Measurements from ENCODE around the gene GAMT. TPM values are rescaled to one million over a fixed set of nuclear protein-coding genes. Genes with fewer than 3 reads are reported as not detected.

The GAMT gene
- total and polyA plus RNA-seq, 2 of the 13 experiments (the other 11 are each of a cell fraction or from before 2014, with no cell fraction given): 115 to 124 TPM

DNA sequence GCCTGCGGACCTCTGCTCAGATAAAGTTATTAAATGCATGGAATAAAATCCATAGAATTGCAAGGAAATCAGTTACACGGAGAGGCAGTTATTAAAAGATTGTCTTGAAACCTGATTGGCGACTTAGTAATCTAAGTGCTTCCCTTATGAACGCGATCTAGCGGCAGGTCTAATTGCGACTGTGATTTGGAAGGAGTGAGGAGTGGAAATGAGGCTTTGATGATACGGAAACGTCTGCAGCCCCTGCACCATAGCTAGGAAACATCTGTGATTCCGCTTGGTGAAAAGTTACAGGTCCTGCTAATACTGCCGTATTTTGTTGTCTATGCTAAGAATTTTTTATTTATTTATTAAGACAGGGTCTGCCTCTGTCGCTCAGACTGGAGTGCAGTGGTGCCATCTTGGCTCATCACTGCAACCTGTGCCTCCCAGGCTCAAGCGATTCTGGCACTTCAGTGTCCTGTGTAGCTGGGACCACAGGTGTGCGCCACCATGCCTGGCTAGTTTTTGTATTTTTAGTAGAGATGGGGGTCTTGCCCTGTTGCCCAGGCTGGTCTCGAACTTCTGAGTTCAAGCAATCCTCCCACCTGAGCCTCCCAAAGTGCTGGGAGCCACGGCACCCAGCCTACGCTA, 16.7 kb downstream of the GAMT start:
- ChIA-PET CTCF (ENCODE audit: low intra/inter-chr PET ratio, low total read pairs) (no interaction called here), POLR2A (interaction anchor here (0.5 to 0.8 kb wide), 2 partner anchors 53 to 116 kb away, joined by 3 read pairs; partner anchors contain the start of gene CIRBP)
- Histone ChIP-seq H3K27me3 (ENCODE audit: control insufficient read depth in 1 of 2, insufficient read depth in 2 of 2, low read length in 2 of 2) (no peaks in the 10 kb centered on the region; a peak in 1 of 5 replicates), H3K4me3 (replicated peaks in 1 of 3; ENCODE audit: insufficient read depth in 1 of 3, low read depth in 2 of 3, low read length in 3 of 3) (peak overlapping the region; percentile 73 to 95 (median 94)), H3K27ac (ENCODE audit: extremely low read length, insufficient read depth, low read length) (peak overlapping the region; percentile 73), H4K20me1 (ENCODE audit: insufficient read depth, low read length) (no peaks in the 10 kb centered on the region), H3K9ac (ENCODE audit: insufficient read depth, low read depth, low read length) (peak overlapping the region; percentile 86), H3K79me2 (ENCODE audit: insufficient read depth, low read length) (peaks cover 13% of the 10 kb centered on the region), H2AFZ (ENCODE audit: low read length) (no peak overlapping the region), H3K4me1 (ENCODE audit: insufficient read depth, low read length) (peaks cover 30% of the 10 kb centered on the region), H3K9me3 (ENCODE audit: low read length) (no peaks in the 10 kb centered on the region), H3K4me2 (ENCODE audit: low read depth, low read length) (peak overlapping the region; percentile 80), H3K36me3 (replicated peaks in 1 of 2; ENCODE audit: control insufficient read depth in 1 of 2, insufficient read depth in 2 of 2, low read length in 2 of 2) (peaks cover 7 to 15% of the 10 kb centered on the region in 2 experiments; a peak in 4 of 5 replicates)
- ATAC-seq (no peak), FAIRE-seq (peak; percentile 57), DNase-seq (ENCODE audit: low spot score) (no peak)
- in situ Hi-C loops (cut with HindIII; ENCODE audit: extremely low pct_ligation_motif_present, low pct_unique_long_range_greater_than_20kb): no loop called here
- WGBS (ENCODE audit: low lambda C conversion rate): 26% methylated on average over 17 of the region's 17 CpGs
- BruUV-seq (replicated peaks): no TSS peak
- intact Hi-C loops (cut with micrococcal nuclease; ENCODE audit: unreplicated experiment): no loop called here
- TF ChIP-seq PHB2 (IDR thresholded peaks at IDR 0.05; ENCODE audit: partially characterized antibody) (no peak), SSRP1 (CRISPR knock-in tag; IDR thresholded peaks at IDR 0.05) (no peak), ZBTB43 (CRISPR knock-in tag; conservative IDR thresholded peaks at IDR 0.05) (no peak), ZC3H13 (CRISPR knock-in tag; IDR thresholded peaks at IDR 0.05) (no peak), ZFP37 (CRISPR knock-in tag; IDR thresholded peaks at IDR 0.05; ENCODE audit: borderline replicate concordance) (no peak), GATAD1 (CRISPR knock-in tag; IDR thresholded peaks at IDR 0.05) (no peak), ZNF335 (CRISPR knock-in tag; IDR thresholded peaks at IDR 0.05) (no peak), KDM4B (CRISPR knock-in tag; IDR thresholded peaks at IDR 0.05) (no peak), REPIN1 (CRISPR knock-in tag; IDR thresholded peaks at IDR 0.05; ENCODE audit: borderline replicate concordance, low read depth) (no peak), ZNF276 (CRISPR knock-in tag; IDR thresholded peaks at IDR 0.05; ENCODE audit: low read depth) (no peak), GRHL1 (CRISPR knock-in tag; conservative IDR thresholded peaks at IDR 0.05) (no peak)
- TF ChIP-seq, protein P1, sequence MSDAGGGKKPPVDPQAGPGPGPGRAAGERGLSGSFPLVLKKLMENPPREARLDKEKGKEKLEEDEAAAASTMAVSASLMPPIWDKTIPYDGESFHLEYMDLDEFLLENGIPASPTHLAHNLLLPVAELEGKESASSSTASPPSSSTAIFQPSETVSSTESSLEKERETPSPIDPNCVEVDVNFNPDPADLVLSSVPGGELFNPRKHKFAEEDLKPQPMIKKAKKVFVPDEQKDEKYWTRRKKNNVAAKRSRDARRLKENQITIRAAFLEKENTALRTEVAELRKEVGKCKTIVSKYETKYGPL (CRISPR knock-in tag; IDR thresholded peaks at IDR 0.05): no peak
- TF ChIP-seq, protein P2, sequence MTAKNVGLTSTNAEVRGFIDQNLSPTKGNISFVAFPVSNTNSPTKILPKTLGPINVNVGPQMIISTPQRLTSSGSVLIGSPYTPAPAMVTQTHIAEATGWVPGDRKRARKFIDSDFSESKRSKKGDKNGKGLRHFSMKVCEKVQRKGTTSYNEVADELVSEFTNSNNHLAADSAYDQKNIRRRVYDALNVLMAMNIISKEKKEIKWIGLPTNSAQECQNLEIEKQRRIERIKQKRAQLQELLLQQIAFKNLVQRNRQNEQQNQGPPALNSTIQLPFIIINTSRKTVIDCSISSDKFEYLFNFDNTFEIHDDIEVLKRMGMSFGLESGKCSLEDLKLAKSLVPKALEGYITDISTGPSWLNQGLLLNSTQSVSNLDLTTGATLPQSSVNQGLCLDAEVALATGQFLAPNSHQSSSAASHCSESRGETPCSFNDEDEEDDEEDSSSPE (CRISPR knock-in tag; IDR thresholded peaks at IDR 0.05): no peak
- TF ChIP-seq, protein P3, sequence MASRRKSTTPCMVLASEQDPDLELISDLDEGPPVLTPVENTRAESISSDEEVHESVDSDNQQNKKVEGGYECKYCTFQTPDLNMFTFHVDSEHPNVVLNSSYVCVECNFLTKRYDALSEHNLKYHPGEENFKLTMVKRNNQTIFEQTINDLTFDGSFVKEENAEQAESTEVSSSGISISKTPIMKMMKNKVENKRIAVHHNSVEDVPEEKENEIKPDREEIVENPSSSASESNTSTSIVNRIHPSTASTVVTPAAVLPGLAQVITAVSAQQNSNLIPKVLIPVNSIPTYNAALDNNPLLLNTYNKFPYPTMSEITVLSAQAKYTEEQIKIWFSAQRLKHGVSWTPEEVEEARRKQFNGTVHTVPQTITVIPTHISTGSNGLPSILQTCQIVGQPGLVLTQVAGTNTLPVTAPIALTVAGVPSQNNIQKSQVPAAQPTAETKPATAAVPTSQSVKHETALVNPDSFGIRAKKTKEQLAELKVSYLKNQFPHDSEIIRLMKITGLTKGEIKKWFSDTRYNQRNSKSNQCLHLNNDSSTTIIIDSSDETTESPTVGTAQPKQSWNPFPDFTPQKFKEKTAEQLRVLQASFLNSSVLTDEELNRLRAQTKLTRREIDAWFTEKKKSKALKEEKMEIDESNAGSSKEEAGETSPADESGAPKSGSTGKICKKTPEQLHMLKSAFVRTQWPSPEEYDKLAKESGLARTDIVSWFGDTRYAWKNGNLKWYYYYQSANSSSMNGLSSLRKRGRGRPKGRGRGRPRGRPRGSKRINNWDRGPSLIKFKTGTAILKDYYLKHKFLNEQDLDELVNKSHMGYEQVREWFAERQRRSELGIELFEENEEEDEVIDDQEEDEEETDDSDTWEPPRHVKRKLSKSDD (CRISPR knock-in tag; IDR thresholded peaks at IDR 0.05; ENCODE audit: low read depth): no peak

Data from HepG2 (cell line).